H1 (cell line): ENCODE results near the gene SBF2. TPM values are rescaled to one million over a fixed set of nuclear protein-coding genes. Genes with fewer than 3 reads are reported as not detected.
A peak's percentile ranks its signal among the peaks of the same experiment; 100 is the strongest.

ENCODE experiments used
- BRCA1 ChIP-seq: IDR thresholded peaks from 2 replicates; pipeline ENCODE4 v1.6.1; 2012; ENCODE audit warnings: low read depth, low read length, improper control_type of control experiment
- CHD7 ChIP-seq: fragments of 300-600 bp; sonication (generic); IDR thresholded peaks from 2 replicates; pipeline ENCODE4 v1.7.1; 2012; ENCODE audit warnings: low read length, moderate library complexity, mild to moderate bottlenecking, inconsistent platforms; ENCODE audit not compliant: insufficient replicate concordance
- POLR2A ChIP-seq, 2 experiments: IDR thresholded peaks; 1 replicate in 1 of 2; 2 replicates in 1 of 2; pipeline ENCODE4 v1.6.1; 2011; ENCODE audit warnings: low read depth in 2 of 2, low read length in 2 of 2, mild to moderate bottlenecking in 2 of 2; ENCODE audit errors: control extremely low read depth in 1 of 2
- RXRA ChIP-seq: IDR thresholded peaks from 2 replicates; pipeline ENCODE4 v1.6.1; 2011; ENCODE audit warnings: low read depth, mild to moderate bottlenecking, low read length, moderate library complexity; ENCODE audit not compliant: insufficient read depth
- SP2 ChIP-seq: IDR thresholded peaks from 2 replicates; pipeline ENCODE4 v1.6.1; 2012; ENCODE audit warnings: mild to moderate bottlenecking, low read length, inconsistent platforms
- SP4 ChIP-seq: IDR thresholded peaks from 2 replicates; pipeline ENCODE4 v1.6.1; 2012; ENCODE audit warnings: low read length, inconsistent platforms
- SRF ChIP-seq: IDR thresholded peaks from 2 replicates; pipeline ENCODE4 v1.6.1; 2011; ENCODE audit warnings: mild to moderate bottlenecking, low read depth, low read length, moderate library complexity
- TAF1 ChIP-seq: IDR thresholded peaks from 2 replicates; pipeline ENCODE4 v1.6.1; 2011; ENCODE audit warnings: mild to moderate bottlenecking, low read depth, low read length
- TAF7 ChIP-seq: optimal IDR thresholded peaks from 2 replicates; pipeline ENCODE3; 2011; ENCODE audit warnings: low read depth, mild to moderate bottlenecking, inconsistent platforms, low read length, moderate library complexity, borderline replicate concordance
- polyA plus RNA-seq, 7 experiments: library from polyadenylated mRNA; depleted of rRNA in 3 of 7; stranded (reverse) in 5 of 7; unstranded in 2 of 7; fragments of >200 nt in 5 of 7; fragments of 200-250 nt in 2 of 7; gene quantifications; 1 replicate in 5 of 7; 2 replicates in 1 of 7; 4 replicates in 1 of 7; pipeline versions ENCODE4 v1.2.1 to v1.2.3, GENCODE V29; 2011 to 2013; ENCODE audit warnings: missing spikeins in 2 of 7, mixed read lengths in 2 of 7
- total RNA-seq: library from RNA; stranded (reverse); fragmentation: NEBNext Ultra II Directional; extraction: Animal tissue kit (Norgen Biotek cat#: 25700); gene quantifications from 2 replicates; pipeline ENCODE4 v1.2.1, GENCODE V29; 2021

SBF2 gene
- total and polyA plus RNA-seq, 2 of the 8 experiments (the other 6 are each of a cell fraction or from before 2014, with no cell fraction given) = 36.7 to 50.5 TPM

- TF ChIP-seq CHD7 (no peak), POLR2A (IDR thresholded peaks at IDR 0.05; ENCODE audit: control extremely low read depth in 1 of 2, low read depth in 2 of 2, low read length in 2 of 2) (peak in 1 of 2 experiments; percentile 89; a peak in 2 of 3 replicates), TAF1 (no peak), BRCA1 (no peak; the same call in 1 of the 2 replicates), SP4 (peak; percentile 90; the same call in 1 of the 2 replicates), RXRA (peak; percentile 98), SP2 (no peak), TAF7 (peak; percentile 94), SRF (no peak; the same call in 1 of the 2 replicates)
Observed at GRCh38 chr11:10307400-10308200, 13.6 kb upstream of the SBF2 start (continued).
